GM23248 (cell line): ENCODE results near the gene COA6. TPM values are rescaled to one million over a fixed set of nuclear protein-coding genes. Genes with fewer than 3 reads are reported as not detected.

Source experiments
- DNase-seq: peaks from one replicate; pipeline ENCODE4 v3.0.0-alpha.2; 2015
- H2AFZ ChIP-seq: fragments of 200-600 bp; sonication (generic); 2 replicates; pipeline ENCODE4 v1.6.1; 2016; ENCODE audit warnings: antibody characterized with exemption
- H3F3A ChIP-seq: fragments of 200-600 bp; sonication (generic); 2 replicates; pipeline ENCODE4 v1.6.1; 2016; ENCODE audit warnings: mild to moderate bottlenecking, antibody characterized with exemption, mixed run types; ENCODE audit not compliant: insufficient read depth
- H3K27ac ChIP-seq: fragments of 200-600 bp; sonication (generic); 2 replicates; pipeline ENCODE4 v1.5.1; 2016; ENCODE audit warnings: mild to moderate bottlenecking
- H3K27me3 ChIP-seq: fragments of 200-600 bp; sonication (generic); replicated peaks from 2 replicates; pipeline ENCODE4 v1.6.1; 2016; ENCODE audit warnings: mild to moderate bottlenecking; ENCODE audit not compliant: insufficient read depth
- H3K36me3 ChIP-seq: fragments of 200-600 bp; sonication (generic); 2 replicates; pipeline ENCODE4 v1.6.1; 2016; ENCODE audit warnings: low read depth, mild to moderate bottlenecking
- H3K4me1 ChIP-seq: fragments of 200-600 bp; sonication (generic); 2 replicates; pipeline ENCODE4 v1.6.1; 2016; ENCODE audit warnings: mild to moderate bottlenecking; ENCODE audit not compliant: insufficient read depth
- H3K4me2 ChIP-seq: fragments of 200-600 bp; sonication (generic); one replicate; pipeline ENCODE4 v1.6.1; 2016; ENCODE audit warnings: mild to moderate bottlenecking; ENCODE audit not compliant: unreplicated experiment
- H3K4me3 ChIP-seq: fragments of 200-600 bp; sonication (generic); 2 replicates; pipeline ENCODE4 v1.5.1; 2016; ENCODE audit warnings: mild to moderate bottlenecking
- H3K79me2 ChIP-seq: fragments of 200-600 bp; sonication (generic); 2 replicates; pipeline ENCODE4 v1.6.1; 2016; ENCODE audit warnings: mild to moderate bottlenecking; ENCODE audit not compliant: insufficient read depth
- H3K9ac ChIP-seq: fragments of 200-600 bp; sonication (generic); 2 replicates; pipeline ENCODE4 v1.6.1; 2016; ENCODE audit warnings: mild to moderate bottlenecking
- H3K9me2 ChIP-seq: fragments of 200-600 bp; sonication (generic); 2 replicates; pipeline ENCODE4 v1.6.1; 2016; ENCODE audit warnings: mixed run types, mild to moderate bottlenecking, moderate library complexity; ENCODE audit not compliant: insufficient read depth
- H3K9me3 ChIP-seq: fragments of 200-600 bp; sonication (generic); one replicate; pipeline ENCODE4 v1.6.1; 2017; ENCODE audit warnings: low read depth
- H4K20me1 ChIP-seq: fragments of 200-600 bp; sonication (generic); 2 replicates; pipeline ENCODE4 v1.6.0; 2016; ENCODE audit not compliant: insufficient read depth
- EZH2 ChIP-seq: fragments of 200-600 bp; sonication (generic); IDR thresholded peaks from 2 replicates; pipeline ENCODE4 v1.6.1; 2018; ENCODE audit warnings: antibody characterized with exemption, mild to moderate bottlenecking; ENCODE audit not compliant: insufficient read depth, poor library complexity, severe bottlenecking
- EZH2phosphoT487 ChIP-seq: fragments of 200-600 bp; sonication (generic); IDR thresholded peaks from 2 replicates; pipeline ENCODE4 v1.6.1; 2018; ENCODE audit warnings: antibody characterized with exemption, moderate library complexity, mild to moderate bottlenecking, low read depth; ENCODE audit not compliant: insufficient read depth
- WGBS, 2 experiments: methylation state at CpG; one replicate each; pipeline ENCODE4 v1.1.6; 2015 to 2017; ENCODE audit warnings: low lambda C conversion rate in 2 of 2, low coverage in 1 of 2; ENCODE audit errors: missing lambda C conversion rate in 2 of 2; 5-methylcytosine and 5-hydroxymethylcytosine counted together
- in situ Hi-C: fragments of 300-500 bp; cut with MboI; formaldehyde crosslinking; loops from 2 replicates; pipeline ENCODE4 v1.15.0; 2020
- polyA plus RNA-seq: library from polyadenylated mRNA; unstranded; fragments of >200 nt; fragmentation: Nextera tagmentation; extraction: Ambion mirVana; gene quantifications from 2 replicates; pipeline ENCODE4 v1.2.1, GENCODE V29; 2016
- total RNA-seq: library from RNA; depleted of rRNA; stranded (reverse); fragments of >200 nt; shearing (Covaris generic); gene quantifications from 2 replicates; pipeline ENCODE4 v1.2.3, GENCODE V29; 2014; rRNA removed

Gene COA6
- total and polyA plus RNA-seq, 2 experiments from 2014 or later, result 28.3 to 52.2 TPM

- H3F3A ChIP-seq, result peaks cover 7% of the 10 kb centered on the region; the same call in 1 of the 2 replicates
- H3K36me3 ChIP-seq, result peaks cover 16% of the 10 kb centered on the region
- DNase-seq, result no peak
- TF ChIP-seq EZH2, result no peak
- no peaks in the 10 kb centered on the region for H3K9me3 ChIP-seq
- WGBS, 2 experiments, result 97% methylated on average over 5 of the region's 5 CpGs
- H3K4me1 ChIP-seq, result peaks cover 9% of the 10 kb centered on the region; the same call in 1 of the 2 replicates
- no peaks in the 10 kb centered on the region for H3K79me2 ChIP-seq
- H4K20me1 ChIP-seq, result no peaks in the 10 kb centered on the region
- H3K4me3 ChIP-seq, result no peak overlapping the region
- H3K9me2 ChIP-seq, result no peaks in the 10 kb centered on the region
- in situ Hi-C loops, result no loop called here
- no peak overlapping the region for H2AFZ ChIP-seq
- H3K27me3 ChIP-seq, result no peaks in the 10 kb centered on the region
- H3K27ac ChIP-seq, result no peak overlapping the region
- no peak overlapping the region for H3K9ac ChIP-seq
- H3K4me2 ChIP-seq, result no peak overlapping the region
Measured at GRCh38 chr1:234430691-234431090, 57.4 kb downstream of the COA6 start.

- Histone ChIP-seq H2AFZ (no peak overlapping the region), H3K4me1 (peaks cover 9% of the 10 kb centered on the region; the same call in 1 of the 2 replicates), H3K27me3 (no peaks in the 10 kb centered on the region), H3K9me3 (no peaks in the 10 kb centered on the region), H3K79me2 (no peaks in the 10 kb centered on the region), H4K20me1 (no peaks in the 10 kb centered on the region), H3K4me2 (no peak overlapping the region), H3K4me3 (no peak overlapping the region), H3K9ac (no peak overlapping the region), H3F3A (peaks cover 7% of the 10 kb centered on the region; the same call in 1 of the 2 replicates), H3K9me2 (no peaks in the 10 kb centered on the region), H3K27ac (no peak overlapping the region), H3K36me3 (peaks cover 16% of the 10 kb centered on the region; the same call in 1 of the 2 replicates)
- WGBS, 2 experiments, result 82 to 83% methylated on average over 4 of the region's 4 CpGs
- in situ Hi-C loops, result no loop called here
- TF ChIP-seq EZH2 (no peak), EZH2phosphoT487 (no peak)
- DNase-seq, result no peak
Measured at GRCh38 chr1:234431255-234431654, 58.0 kb downstream of the COA6 start.

GRCh38 chr1:234433563-234434285 is 60.5 kb downstream of the COA6 start:
- Histone ChIP-seq H4K20me1 (no peaks in the 10 kb centered on the region), H3K4me1 (peaks cover 9% of the 10 kb centered on the region; the same call in 1 of the 2 replicates), H3K27ac (peak overlapping the region; percentile 36), H3K9me2 (no peaks in the 10 kb centered on the region), H3K9ac (no peak overlapping the region), H3K27me3 (no peaks in the 10 kb centered on the region), H3F3A (peaks cover 7% of the 10 kb centered on the region; the same call in 1 of the 2 replicates), H3K79me2 (no peaks in the 10 kb centered on the region), H2AFZ (0 out of 2 replicates have a peak overlapping the region, but pooled peaks have one; percentile 24), H3K4me2 (no peak overlapping the region), H3K36me3 (peaks cover 4% of the 10 kb centered on the region; the same call in 1 of the 2 replicates), H3K4me3 (no peak overlapping the region), H3K9me3 (no peaks in the 10 kb centered on the region)
- 67 to 74% methylated on average over 1 of the region's 1 CpG for WGBS, 2 experiments
- TF ChIP-seq EZH2, result no peak
- no peak for TF ChIP-seq EZH2phosphoT487
- in situ Hi-C loops, result no loop called here
- peak; percentile 83 for DNase-seq

Other genes starting within 250 kb of the COA6 start
- gene TARBP1, start 105.7 kb downstream of the COA6 start, total RNA-seq, result 11.9 and 61.0 TPM in 2 replicates
- gene TARBP1, start 105.7 kb downstream of the COA6 start, polyA plus RNA-seq, result 5.2 and 5.7 TPM in 2 replicates
- 60.7 and 69.3 TPM in 2 replicates for gene IRF2BP2, start 236.7 kb downstream of the COA6 start, total RNA-seq
- gene IRF2BP2, start 236.7 kb downstream of the COA6 start, polyA plus RNA-seq, result 12.9 and 13.0 TPM in 2 replicates